Measurements from ENCODE around the gene SV2C. TPM values are rescaled to one million over a fixed set of nuclear protein-coding genes. Genes with fewer than 3 reads are reported as not detected.

The SV2C gene
- polyA plus RNA-seq, 1 donor (not counting 4 experiments of a cell fraction or from before 2014, with no cell fraction given) = 0.34 TPM

DNA sequence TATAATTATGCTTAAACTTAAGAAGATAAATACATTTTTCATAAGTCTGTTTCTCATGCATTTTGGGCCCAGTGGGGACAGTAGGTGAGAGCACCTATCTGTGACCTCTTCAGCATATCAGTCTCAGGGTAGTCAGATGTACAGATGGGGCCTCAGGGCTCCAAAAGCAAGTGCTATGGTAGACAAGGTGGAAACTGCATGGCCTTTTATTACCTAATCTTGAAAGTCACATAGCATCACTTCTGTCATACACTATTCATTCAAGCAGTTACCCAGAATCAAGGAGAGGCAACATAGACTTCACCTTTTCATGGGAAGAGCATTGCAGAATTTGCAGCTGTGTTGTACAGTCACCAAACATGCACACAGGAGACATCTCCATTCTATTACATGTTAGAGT lies 94.8 kb downstream of the SV2C start:
- Histone ChIP-seq H3K79me2 (ENCODE audit: control insufficient read depth, insufficient read depth, low read length) (no peaks in the 10 kb centered on the region), H2AFZ (ENCODE audit: control insufficient read depth, low read length) (no peak overlapping the region), H3K9me3 (ENCODE audit: control insufficient read depth, low read depth, low read length) (no peaks in the 10 kb centered on the region), H3K4me1 (ENCODE audit: control insufficient read depth, extremely low read depth, insufficient read depth, low read length) (no peaks in the 10 kb centered on the region), H4K20me1 (ENCODE audit: control insufficient read depth, extremely low read depth, insufficient read depth, low read length) (no peaks in the 10 kb centered on the region), H3K27me3 (ENCODE audit: control insufficient read depth, extremely low read depth, insufficient read depth, low read length) (no peaks in the 10 kb centered on the region), H3K9ac (ENCODE audit: control insufficient read depth, extremely low read depth, insufficient read depth, low read length) (no peak overlapping the region), H3K36me3 (ENCODE audit: control insufficient read depth in 2 of 2, extremely low read depth in 1 of 2, insufficient read depth in 2 of 2, low read length in 2 of 2) (no peaks in the 10 kb centered on the region), H3K4me2 (ENCODE audit: control insufficient read depth, extremely low read depth, insufficient read depth, low read depth, low read length) (no peak overlapping the region), H3K9me1 (ENCODE audit: control insufficient read depth, extremely low read depth, insufficient read depth, low read length) (no peaks in the 10 kb centered on the region), H3K4me3 (ENCODE audit: control insufficient read depth in 2 of 3, extremely low read depth in 1 of 3, insufficient read depth in 2 of 3, low read depth in 1 of 3, low read length in 3 of 3) (no peak overlapping the region), H3K27ac (ENCODE audit: control insufficient read depth, insufficient read depth, low read length) (no peak overlapping the region)
- FAIRE-seq (no peak), DNase-seq (ENCODE audit: low read depth, low spot score) (no peak)
- dilution Hi-C loops (cut with MboI; ENCODE audit: extremely low pct_ligation_motif_present, low sequenced_read_pairs) = no loop called here
- TF ChIP-seq, protein P1, sequence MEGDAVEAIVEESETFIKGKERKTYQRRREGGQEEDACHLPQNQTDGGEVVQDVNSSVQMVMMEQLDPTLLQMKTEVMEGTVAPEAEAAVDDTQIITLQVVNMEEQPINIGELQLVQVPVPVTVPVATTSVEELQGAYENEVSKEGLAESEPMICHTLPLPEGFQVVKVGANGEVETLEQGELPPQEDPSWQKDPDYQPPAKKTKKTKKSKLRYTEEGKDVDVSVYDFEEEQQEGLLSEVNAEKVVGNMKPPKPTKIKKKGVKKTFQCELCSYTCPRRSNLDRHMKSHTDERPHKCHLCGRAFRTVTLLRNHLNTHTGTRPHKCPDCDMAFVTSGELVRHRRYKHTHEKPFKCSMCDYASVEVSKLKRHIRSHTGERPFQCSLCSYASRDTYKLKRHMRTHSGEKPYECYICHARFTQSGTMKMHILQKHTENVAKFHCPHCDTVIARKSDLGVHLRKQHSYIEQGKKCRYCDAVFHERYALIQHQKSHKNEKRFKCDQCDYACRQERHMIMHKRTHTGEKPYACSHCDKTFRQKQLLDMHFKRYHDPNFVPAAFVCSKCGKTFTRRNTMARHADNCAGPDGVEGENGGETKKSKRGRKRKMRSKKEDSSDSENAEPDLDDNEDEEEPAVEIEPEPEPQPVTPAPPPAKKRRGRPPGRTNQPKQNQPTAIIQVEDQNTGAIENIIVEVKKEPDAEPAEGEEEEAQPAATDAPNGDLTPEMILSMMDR (optimal IDR thresholded peaks at IDR 0.05 in 1 of 3, IDR thresholded peaks at IDR 0.05 in 1 of 3, conservative IDR thresholded peaks at IDR 0.05 in 1 of 3; ENCODE audit: extremely low read depth in 1 of 3, insufficient read depth in 2 of 3, low read length in 3 of 3) = no peak
- TF ChIP-seq EZH2 (IDR thresholded peaks at IDR 0.05; ENCODE audit: low read length) = no peak

DNA sequence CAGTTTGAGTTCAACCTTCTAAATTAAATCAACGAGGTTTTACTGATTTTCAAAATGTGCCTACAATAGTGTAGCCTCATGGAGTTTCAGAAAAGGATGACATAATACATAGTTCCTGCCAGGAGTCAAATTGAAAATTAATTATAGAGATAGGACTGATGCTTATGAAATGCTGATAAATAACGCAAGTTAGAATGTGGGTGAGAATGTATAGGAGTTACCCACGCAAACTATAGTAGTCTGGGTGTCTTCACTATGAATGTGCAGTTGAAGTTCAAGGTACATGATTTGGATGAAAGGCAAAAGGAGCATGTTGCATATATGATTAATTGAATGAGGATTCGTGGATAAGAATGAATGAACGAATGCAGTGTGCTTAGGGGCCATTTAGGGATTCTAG lies 95.7 kb downstream of the SV2C start:
- H3K27ac ChIP-seq (ENCODE audit: control insufficient read depth, insufficient read depth, low read length) = no peak overlapping the region
- no peak for FAIRE-seq
- H3K79me2 ChIP-seq (ENCODE audit: control insufficient read depth, insufficient read depth, low read length) = no peaks in the 10 kb centered on the region
- H2AFZ ChIP-seq (ENCODE audit: control insufficient read depth, low read length) = no peak overlapping the region
- no peaks in the 10 kb centered on the region for H3K27me3 ChIP-seq (ENCODE audit: control insufficient read depth, extremely low read depth, insufficient read depth, low read length)
- DNase-seq (ENCODE audit: low read depth, low spot score) = no peak
- no peak overlapping the region for H3K4me3 ChIP-seq (ENCODE audit: control insufficient read depth in 2 of 3, extremely low read depth in 1 of 3, insufficient read depth in 2 of 3, low read depth in 1 of 3, low read length in 3 of 3)
- dilution Hi-C loops (cut with MboI; ENCODE audit: extremely low pct_ligation_motif_present, low sequenced_read_pairs) = no loop called here
- no peaks in the 10 kb centered on the region for H4K20me1 ChIP-seq (ENCODE audit: control insufficient read depth, extremely low read depth, insufficient read depth, low read length)
- H3K36me3 ChIP-seq (ENCODE audit: control insufficient read depth in 2 of 2, extremely low read depth in 1 of 2, insufficient read depth in 2 of 2, low read length in 2 of 2) = no peaks in the 10 kb centered on the region
- no peak for TF ChIP-seq EZH2 (IDR thresholded peaks at IDR 0.05; ENCODE audit: low read length)
- TF ChIP-seq, protein P1 (optimal IDR thresholded peaks at IDR 0.05 in 1 of 3, IDR thresholded peaks at IDR 0.05 in 1 of 3, conservative IDR thresholded peaks at IDR 0.05 in 1 of 3; ENCODE audit: extremely low read depth in 1 of 3, insufficient read depth in 2 of 3, low read length in 3 of 3) = no peak
- no peaks in the 10 kb centered on the region for H3K9me1 ChIP-seq (ENCODE audit: control insufficient read depth, extremely low read depth, insufficient read depth, low read length)
- no peaks in the 10 kb centered on the region for H3K4me1 ChIP-seq (ENCODE audit: control insufficient read depth, extremely low read depth, insufficient read depth, low read length)
- no peaks in the 10 kb centered on the region for H3K9me3 ChIP-seq (ENCODE audit: control insufficient read depth, low read depth, low read length)
- no peak overlapping the region for H3K4me2 ChIP-seq (ENCODE audit: control insufficient read depth, extremely low read depth, insufficient read depth, low read depth, low read length)
- no peak overlapping the region for H3K9ac ChIP-seq (ENCODE audit: control insufficient read depth, extremely low read depth, insufficient read depth, low read length)

Measured in keratinocyte (primary cell).